Endothelial cell of umbilical vein (primary cell): ENCODE measurements around the gene C14orf132. TPM values are rescaled to one million over a fixed set of nuclear protein-coding genes. Genes with fewer than 3 reads are reported as not detected.

Experiments used
- BruUV-seq: library from RNA; stranded (reverse); fragments of 400-500 nt; replicated peaks from 2 replicates; lab custom pipeline; 2021; lab: Mats Ljungman, UMichigan
- CTCF ChIA-PET: fragments of 300-600, 350-600 bp; sonication (Branson Sonifier 250); formaldehyde crosslinking; loops from one replicate; lab custom pipeline; 2021; ENCODE audit warnings: antibody characterized with exemption, inconsistent platforms; lab: Charles Lee
- POLR2A ChIA-PET: fragments of 300-600, 350-600 bp; sonication (Branson Sonifier 250); formaldehyde crosslinking; loops from one replicate; lab custom pipeline; 2021; ENCODE audit warnings: antibody characterized with exemption, inconsistent platforms; lab: Charles Lee
- DNase-seq: peaks from one replicate; pipeline ENCODE4 v3.0.0-alpha.2; 2011; ENCODE audit warnings: low read depth, low spot score
- FAIRE-seq: peaks from 2 replicates; lab custom pipeline; 2011; peaks lifted over from hg19 to GRCh38; lab: Jason Lieb, UNC
- H2AFZ ChIP-seq: 2 replicates; pipeline ENCODE4 v1.6.0; 2012; ENCODE audit warnings: low read depth, low read length, control low read depth, inconsistent platforms
- H3K27ac ChIP-seq: 2 replicates; pipeline ENCODE4 v1.5.1; 2011; ENCODE audit warnings: low read depth, mild to moderate bottlenecking, control low read depth, low read length, moderate library complexity; ENCODE audit not compliant: insufficient read depth
- H3K27me3 ChIP-seq, 2 experiments: 2 replicates each; pipeline versions ENCODE4 v1.6.0 to v1.6.1; 2011; ENCODE audit warnings: low read length in 2 of 2, mixed read lengths in 1 of 2; ENCODE audit not compliant: control insufficient read depth in 2 of 2, insufficient read depth in 2 of 2
- H3K36me3 ChIP-seq, 2 experiments: 2 replicates in 1 of 2; 3 replicates in 1 of 2; pipeline ENCODE4 v1.5.1; 2011; ENCODE audit warnings: low read length in 2 of 2, mild to moderate bottlenecking in 1 of 2, moderate library complexity in 1 of 2; ENCODE audit not compliant: control insufficient read depth in 2 of 2, insufficient read depth in 2 of 2; ENCODE audit errors: extremely low read depth in 1 of 2
- H3K4me1 ChIP-seq: 3 replicates; pipeline ENCODE4 v1.5.1; 2011; ENCODE audit warnings: mild to moderate bottlenecking, low read length; ENCODE audit not compliant: control insufficient read depth, insufficient read depth; ENCODE audit errors: extremely low read depth
- H3K4me2 ChIP-seq: 2 replicates; pipeline ENCODE4 v1.6.1; 2011; ENCODE audit warnings: low read length, control low read depth, mixed read lengths; ENCODE audit not compliant: insufficient read depth
- H3K4me3 ChIP-seq, 3 experiments: fragments of 200-600 bp in 1 of 3; sonication (generic), shearing (Covaris generic) in 1 of 3; replicated peaks in 1 of 3; 2 replicates each; pipeline ENCODE4 v1.5.1; 2011 to 2016; ENCODE audit warnings: control low read depth in 3 of 3, low read length in 3 of 3, mild to moderate bottlenecking in 2 of 3, inconsistent platforms in 1 of 3, low read depth in 1 of 3, moderate library complexity in 1 of 3; ENCODE audit not compliant: insufficient read depth in 1 of 3
- H3K79me2 ChIP-seq: 2 replicates; pipeline ENCODE4 v1.6.0; 2012; ENCODE audit warnings: low read length, inconsistent platforms; ENCODE audit not compliant: control insufficient read depth, insufficient read depth
- H3K9ac ChIP-seq: replicated peaks from 2 replicates; pipeline ENCODE3; 2011; ENCODE audit warnings: low read length, control low read depth; ENCODE audit not compliant: insufficient read depth; ENCODE audit errors: extremely low read depth
- H3K9me1 ChIP-seq: replicated peaks from 3 replicates; pipeline ENCODE4 v1.6.0; 2011; ENCODE audit warnings: mild to moderate bottlenecking, low read length; ENCODE audit not compliant: control insufficient read depth, insufficient read depth; ENCODE audit errors: extremely low read depth
- H3K9me3 ChIP-seq: replicated peaks from 2 replicates; pipeline ENCODE4 v1.5.1; 2012; ENCODE audit warnings: low read length, inconsistent platforms; ENCODE audit not compliant: control insufficient read depth, insufficient read depth
- H4K20me1 ChIP-seq: replicated peaks from 2 replicates; pipeline ENCODE3; 2011; ENCODE audit warnings: mild to moderate bottlenecking, low read length; ENCODE audit not compliant: control insufficient read depth, insufficient read depth; ENCODE audit errors: extremely low read depth
- FOS ChIP-seq: IDR thresholded peaks from 2 replicates; pipeline ENCODE4 v1.6.1; 2011; ENCODE audit warnings: mild to moderate bottlenecking, low read length, moderate library complexity, borderline replicate concordance; ENCODE audit not compliant: insufficient read depth
- GATA2 ChIP-seq: IDR thresholded peaks from 2 replicates; pipeline ENCODE4 v1.7.0; 2011; ENCODE audit warnings: low read depth, mild to moderate bottlenecking, moderate library complexity, mixed read lengths, low read length; ENCODE audit not compliant: insufficient read length, insufficient read depth
- JUN ChIP-seq: IDR thresholded peaks from 2 replicates; pipeline ENCODE4 v1.6.1; 2011; ENCODE audit warnings: borderline replicate concordance, low read depth; ENCODE audit not compliant: insufficient read length, insufficient read depth
- MYC ChIP-seq: IDR thresholded peaks from one replicate; pipeline ENCODE4 v1.6.1; 2011; ENCODE audit warnings: mild to moderate bottlenecking, low read depth, low read length
- POLR2A ChIP-seq: IDR thresholded peaks from 2 replicates; pipeline ENCODE4 v1.6.1; 2012; ENCODE audit warnings: low read depth, mild to moderate bottlenecking, control low read depth, low read length
- POLR2AphosphoS5 ChIP-seq: IDR thresholded peaks from 2 replicates; pipeline ENCODE4 v1.6.1; 2012; ENCODE audit warnings: low read depth, mild to moderate bottlenecking, control low read depth, low read length, moderate library complexity; ENCODE audit not compliant: insufficient read depth
- dilution Hi-C: fragments of 300-500 bp; cut with MboI; formaldehyde crosslinking; loops from one replicate; pipeline ENCODE4 v1.15.0; 2019; ENCODE audit warnings: low sequenced_read_pairs; ENCODE audit not compliant: extremely low pct_ligation_motif_present
- intact Hi-C: fragments of 100-400 bp; cut with micrococcal nuclease; formaldehyde crosslinking; loops from one replicate; pipeline ENCODE4 v1.10.0; 2022
- polyA plus RNA-seq, 4 experiments: library from polyadenylated mRNA; depleted of rRNA in 3 of 4; stranded (reverse) in 3 of 4; unstranded in 1 of 4; fragments of >200 nt; gene quantifications; 2 replicates each; pipeline versions ENCODE4 v1.2.1 to v1.2.3, GENCODE V29; 2011 to 2012; ENCODE audit warnings: missing spikeins in 1 of 4
- total RNA-seq: library from RNA; stranded (reverse); gene quantifications from 2 replicates; pipeline ENCODE4 v1.2.3, GENCODE V29; 2021
- TF ChIP-seq, protein P1 (sequence below): IDR thresholded peaks from 2 replicates; pipeline ENCODE4 v1.6.1; 2011; ENCODE audit not compliant: insufficient read depth, insufficient read length
- TF ChIP-seq, protein P2 (sequence below), 2 donors: IDR thresholded peaks; 1 replicate in 1 of 2; 2 replicates in 1 of 2; pipeline ENCODE4 v1.5.1; 2011; ENCODE audit warnings: low read length in 2 of 2, mild to moderate bottlenecking in 2 of 2, moderate library complexity in 2 of 2, control low read depth in 1 of 2, inconsistent platforms in 1 of 2, low read depth in 1 of 2; ENCODE audit not compliant: insufficient read depth in 1 of 2; ENCODE audit errors: extremely low read depth in 1 of 2

The C14orf132 gene
- total and polyA plus RNA-seq, 2 donors (not counting 3 experiments of a cell fraction or from before 2014, with no cell fraction given), result 3.2 to 7.6 TPM

DNA sequence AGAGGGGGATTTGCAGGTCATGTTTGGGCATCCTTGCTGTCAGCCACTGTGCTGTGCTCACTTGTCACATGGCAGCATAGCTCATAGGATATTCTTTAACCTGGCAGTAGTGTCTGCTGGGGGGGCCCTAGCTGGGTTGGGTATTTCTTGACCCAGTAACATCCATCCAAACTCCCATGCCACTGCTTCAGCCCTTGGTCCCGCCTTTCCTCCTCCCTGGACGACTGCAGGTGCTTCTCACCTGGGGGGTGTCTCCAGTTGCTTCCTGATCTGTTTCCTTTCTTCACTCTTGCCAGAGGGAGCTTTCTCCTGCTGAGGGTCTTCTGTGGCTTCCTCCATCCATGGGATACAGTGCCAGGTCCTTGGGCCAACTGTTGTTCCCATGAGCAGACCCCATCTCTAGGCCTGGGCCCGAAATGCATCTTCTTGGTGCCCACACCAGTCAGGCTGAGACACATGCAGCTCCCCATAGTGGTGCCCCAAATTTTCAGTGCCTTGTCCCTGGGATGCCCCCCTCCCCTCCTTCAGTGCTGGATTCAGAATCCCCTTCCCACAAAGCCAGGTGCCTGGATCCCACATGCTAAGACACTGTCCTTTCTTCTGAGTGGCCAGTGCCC lies 20.5 kb downstream of the C14orf132 start:
- Histone ChIP-seq H4K20me1 (no peaks in the 10 kb centered on the region), H3K9me1 (no peaks in the 10 kb centered on the region), H3K4me2 (no peak overlapping the region), H3K36me3 (no peaks in the 10 kb centered on the region), H3K4me3 (no peak overlapping the region), H3K79me2 (no peaks in the 10 kb centered on the region), H3K27ac (no peak overlapping the region), H3K27me3 (no peaks in the 10 kb centered on the region), H2AFZ (no peak overlapping the region), H3K4me1 (no peaks in the 10 kb centered on the region), H3K9me3 (no peaks in the 10 kb centered on the region), H3K9ac (no peak overlapping the region)
- dilution Hi-C loops, result no loop called here
- BruUV-seq, result no TSS peak
- TF ChIP-seq FOS, result no peak
- intact Hi-C loops, result no loop called here
- CTCF ChIA-PET, result no interaction called here
- no peak for FAIRE-seq
- no peak for DNase-seq
- POLR2A ChIA-PET, result no interaction called here

DNA sequence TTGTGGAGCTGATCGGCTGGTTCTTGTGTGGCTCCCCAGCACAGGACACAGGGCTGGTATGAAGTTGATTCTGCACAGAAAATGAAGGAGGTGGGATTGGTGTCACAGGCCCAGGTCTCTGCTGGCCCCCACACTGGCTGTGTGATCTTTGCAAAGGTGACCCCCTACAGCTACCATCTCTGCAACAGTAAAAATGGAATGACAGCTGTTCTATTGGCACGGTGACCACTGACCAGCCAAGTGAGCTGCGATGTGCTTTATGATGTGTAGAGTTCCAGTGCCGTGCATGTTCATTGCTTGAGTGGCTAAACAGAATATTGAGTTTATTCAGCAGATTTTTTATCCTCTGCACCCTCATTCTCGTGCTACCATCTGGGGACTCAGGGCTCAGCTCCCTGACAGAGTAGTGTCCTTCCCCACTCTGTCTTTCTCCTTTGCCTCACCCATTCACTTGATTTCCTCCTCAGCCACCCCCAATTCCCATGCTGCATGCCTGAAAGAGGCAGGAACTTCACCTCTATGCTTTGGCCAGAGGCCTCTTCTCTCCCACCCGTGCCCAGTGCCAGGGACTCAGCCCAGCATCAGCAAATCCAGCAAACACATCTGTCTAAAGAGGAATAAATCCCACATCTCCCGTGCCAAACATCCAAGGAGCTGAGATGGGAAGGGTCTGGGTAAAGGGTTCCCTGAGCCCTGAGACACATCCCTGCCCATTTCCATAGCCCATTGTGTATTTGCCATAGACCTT lies 21.2 kb downstream of the C14orf132 start:
- no peak overlapping the region for H3K4me2 ChIP-seq
- no TSS peak for BruUV-seq
- no peak for FAIRE-seq
- H3K27ac ChIP-seq, result no peak overlapping the region
- H3K9me1 ChIP-seq, result no peaks in the 10 kb centered on the region
- no peak overlapping the region for H3K9ac ChIP-seq
- H3K4me3 ChIP-seq, result no peak overlapping the region
- intact Hi-C loops (no loop called here), dilution Hi-C loops (no loop called here)
- H3K36me3 ChIP-seq, result no peaks in the 10 kb centered on the region
- POLR2A ChIA-PET, result no interaction called here
- H3K27me3 ChIP-seq, result no peaks in the 10 kb centered on the region
- no peaks in the 10 kb centered on the region for H3K9me3 ChIP-seq
- H4K20me1 ChIP-seq, result no peaks in the 10 kb centered on the region
- no peak overlapping the region for H2AFZ ChIP-seq
- no peaks in the 10 kb centered on the region for H3K4me1 ChIP-seq
- no peak for DNase-seq
- CTCF ChIA-PET, result no interaction called here
- H3K79me2 ChIP-seq, result no peaks in the 10 kb centered on the region
- TF ChIP-seq, protein P1, sequence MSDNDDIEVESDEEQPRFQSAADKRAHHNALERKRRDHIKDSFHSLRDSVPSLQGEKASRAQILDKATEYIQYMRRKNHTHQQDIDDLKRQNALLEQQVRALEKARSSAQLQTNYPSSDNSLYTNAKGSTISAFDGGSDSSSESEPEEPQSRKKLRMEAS, result no peak
- TF ChIP-seq, protein P2, sequence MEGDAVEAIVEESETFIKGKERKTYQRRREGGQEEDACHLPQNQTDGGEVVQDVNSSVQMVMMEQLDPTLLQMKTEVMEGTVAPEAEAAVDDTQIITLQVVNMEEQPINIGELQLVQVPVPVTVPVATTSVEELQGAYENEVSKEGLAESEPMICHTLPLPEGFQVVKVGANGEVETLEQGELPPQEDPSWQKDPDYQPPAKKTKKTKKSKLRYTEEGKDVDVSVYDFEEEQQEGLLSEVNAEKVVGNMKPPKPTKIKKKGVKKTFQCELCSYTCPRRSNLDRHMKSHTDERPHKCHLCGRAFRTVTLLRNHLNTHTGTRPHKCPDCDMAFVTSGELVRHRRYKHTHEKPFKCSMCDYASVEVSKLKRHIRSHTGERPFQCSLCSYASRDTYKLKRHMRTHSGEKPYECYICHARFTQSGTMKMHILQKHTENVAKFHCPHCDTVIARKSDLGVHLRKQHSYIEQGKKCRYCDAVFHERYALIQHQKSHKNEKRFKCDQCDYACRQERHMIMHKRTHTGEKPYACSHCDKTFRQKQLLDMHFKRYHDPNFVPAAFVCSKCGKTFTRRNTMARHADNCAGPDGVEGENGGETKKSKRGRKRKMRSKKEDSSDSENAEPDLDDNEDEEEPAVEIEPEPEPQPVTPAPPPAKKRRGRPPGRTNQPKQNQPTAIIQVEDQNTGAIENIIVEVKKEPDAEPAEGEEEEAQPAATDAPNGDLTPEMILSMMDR (IDR thresholded peaks at IDR 0.05; ENCODE audit: extremely low read depth in 1 of 2, insufficient read depth in 1 of 2, low read depth in 1 of 2, low read length in 2 of 2), result no peak
- TF ChIP-seq GATA2 (no peak), POLR2AphosphoS5 (no peak), FOS (no peak), JUN (no peak), POLR2A (no peak), MYC (no peak)
